ENCODE data around the gene GALNT4. TPM values are rescaled to one million over a fixed set of nuclear protein-coding genes. Genes with fewer than 3 reads are reported as not detected.

GALNT4 gene
- total RNA-seq, 4 donors from 2014 or later: 4.6 to 8.3 (median 6.9) TPM

GRCh38 chr12:89537389-89537788 is 12.8 kb upstream of the GALNT4 start:
- TF ChIP-seq CTCF (IDR thresholded peaks at IDR 0.05; ENCODE audit: low read depth): no peak

- TF ChIP-seq CTCF (IDR thresholded peaks at IDR 0.05; ENCODE audit: low read depth): no peak
Measured at GRCh38 chr12:89529738-89530137, 5.1 kb upstream of the GALNT4 start.

GRCh38 chr12:89528434-89528833 is 3.8 kb upstream of the GALNT4 start:
- TF ChIP-seq CTCF (IDR thresholded peaks at IDR 0.05; ENCODE audit: low read depth): no peak

- no peak for TF ChIP-seq CTCF (IDR thresholded peaks at IDR 0.05; ENCODE audit: low read depth)
Measured at GRCh38 chr12:89525824-89526770, 1.5 kb upstream of the GALNT4 start, which contains the start of gene POC1B. POC1B (minus strand) TSS chr12:89526047; CDS start chr12:89525895, 152 bp downstream.

- no peak for TF ChIP-seq CTCF (IDR thresholded peaks at IDR 0.05; ENCODE audit: low read depth)
Measured at GRCh38 chr12:89525305-89525823, 768 bp upstream of the GALNT4 start.

GRCh38 chr12:89523843-89524540 is 604 bp downstream of the GALNT4 start:
- no peak for TF ChIP-seq CTCF (IDR thresholded peaks at IDR 0.05; ENCODE audit: low read depth)

- TF ChIP-seq CTCF (IDR thresholded peaks at IDR 0.05; ENCODE audit: low read depth): no peak
Measured at GRCh38 chr12:89523393-89523792, 1.2 kb downstream of the GALNT4 start.
